ENCODE results near the gene CKAP2L. TPM values are rescaled to one million over a fixed set of nuclear protein-coding genes. Genes with fewer than 3 reads are reported as not detected.

Gene CKAP2L
- total and polyA plus RNA-seq, 9 of the 15 experiments (the other 6 are each of a cell fraction or from before 2014, with no cell fraction given) = 10.4 to 21.9 (median 14.2) TPM

- TF ChIP-seq MNT (conservative IDR thresholded peaks at IDR 0.05) = peak; percentile 82 to 90
- peak; percentile 66 for TF ChIP-seq CREB1 (IDR thresholded peaks at IDR 0.05)
- TF ChIP-seq CREB1 (CRISPR knock-in tag; IDR thresholded peaks at IDR 0.05) = peak; percentile 40; the same call in 1 of the 2 replicates
- no peak for TF ChIP-seq SP2 (IDR thresholded peaks at IDR 0.05; ENCODE audit: extremely low read depth, low read depth, low read length, poor library complexity, severe bottlenecking)
- TF ChIP-seq MEIS2 (IDR thresholded peaks at IDR 0.05; ENCODE audit: partially characterized antibody) = peak; percentile 34
- no peak for TF ChIP-seq FIP1L1 (IDR thresholded peaks at IDR 0.05; ENCODE audit: low read depth, low read length, poor library complexity, severe bottlenecking)
- TF ChIP-seq PBX2 (CRISPR knock-in tag; IDR thresholded peaks at IDR 0.05; ENCODE audit: low read depth) = no peak
- no peak for TF ChIP-seq PBX2 (tag; conservative IDR thresholded peaks at IDR 0.05; ENCODE audit: low read depth)
- peak; percentile 84 for TF ChIP-seq EP400 (IDR thresholded peaks at IDR 0.05)
- TF ChIP-seq ZNF212 (CRISPR knock-in tag; IDR thresholded peaks at IDR 0.05) = no peak
- no peak for TF ChIP-seq ZBTB33 (CRISPR knock-in tag; IDR thresholded peaks at IDR 0.05)
- peak; percentile 84; the same call in 1 of the 2 replicates for TF ChIP-seq ZNF76 (CRISPR knock-in tag; IDR thresholded peaks at IDR 0.05; ENCODE audit: borderline replicate concordance)
- peak; percentile 92 for TF ChIP-seq MTA2 (IDR thresholded peaks at IDR 0.05; ENCODE audit: low read depth)
- peak; percentile 93 for TF ChIP-seq TCF3 (CRISPR knock-in tag; IDR thresholded peaks at IDR 0.05)
- peak; percentile 43; the same call in 1 of the 2 replicates for TF ChIP-seq SUPT5H (IDR thresholded peaks at IDR 0.05)
- no peak for TF ChIP-seq IRF1 (CRISPR knock-in tag; IDR thresholded peaks at IDR 0.05; ENCODE audit: borderline replicate concordance)
- TF ChIP-seq PATZ1 (CRISPR knock-in tag; IDR thresholded peaks at IDR 0.05; ENCODE audit: borderline replicate concordance) = no peak
- no peak for TF ChIP-seq ZNF551 (CRISPR knock-in tag; IDR thresholded peaks at IDR 0.05)
Measured at GRCh38 chr2:112706170-112706664, 58.2 kb downstream of the CKAP2L start (continued).
